Osteoblast (primary cell): Measurements from ENCODE around the gene SLC39A12. TPM values are rescaled to one million over a fixed set of nuclear protein-coding genes. Genes with fewer than 3 reads are reported as not detected.

Experiments
- DNase-seq: peaks from one replicate; pipeline ENCODE4 v3.0.0; 2011; ENCODE audit warnings: low spot score, mixed read lengths; ENCODE audit not compliant: insufficient read length; ENCODE audit errors: missing footprints
- H2AFZ ChIP-seq: 2 replicates; pipeline ENCODE4 v1.6.0; 2011; ENCODE audit warnings: mild to moderate bottlenecking, low read length
- H3K27ac ChIP-seq: 2 replicates; pipeline ENCODE4 v1.5.1; 2011; ENCODE audit warnings: mild to moderate bottlenecking, low read depth, low read length, moderate library complexity
- H3K27me3 ChIP-seq: 2 replicates; pipeline ENCODE4 v1.6.0; 2012; ENCODE audit warnings: mild to moderate bottlenecking, control low read depth, inconsistent platforms, low read length, moderate library complexity; ENCODE audit not compliant: insufficient read depth
- H3K36me3 ChIP-seq: 2 replicates; pipeline ENCODE4 v1.5.1; 2011; ENCODE audit warnings: mild to moderate bottlenecking, low read length, control low read depth, moderate library complexity; ENCODE audit not compliant: insufficient read depth
- H3K4me1 ChIP-seq: 2 replicates; pipeline ENCODE4 v1.5.1; 2011; ENCODE audit warnings: mild to moderate bottlenecking, low read length, control low read depth, moderate library complexity; ENCODE audit not compliant: insufficient read depth
- H3K4me2 ChIP-seq: 2 replicates; pipeline ENCODE4 v1.6.0; 2011; ENCODE audit warnings: mild to moderate bottlenecking, low read length; ENCODE audit not compliant: insufficient read depth
- H3K4me3 ChIP-seq: fragments of 200-600 bp; sonication (generic); 3 replicates; pipeline ENCODE4 v1.5.1; 2012; ENCODE audit warnings: mild to moderate bottlenecking, low read length, inconsistent platforms; ENCODE audit not compliant: insufficient read depth
- H3K79me2 ChIP-seq: 2 replicates; pipeline ENCODE4 v1.6.0; 2012; ENCODE audit warnings: mild to moderate bottlenecking, low read length, control low read depth, inconsistent platforms; ENCODE audit not compliant: insufficient read depth
- H3K9me3 ChIP-seq: 2 replicates; pipeline ENCODE4 v1.5.1; 2011; ENCODE audit warnings: low read depth, low read length, control low read depth
- H4K20me1 ChIP-seq: 2 replicates; pipeline ENCODE4 v1.6.0; 2012; ENCODE audit warnings: mild to moderate bottlenecking, low read length, control low read depth; ENCODE audit not compliant: insufficient read depth
- total RNA-seq: library from RNA; depleted of rRNA; stranded (reverse); fragments of >200 nt; gene quantifications from 2 replicates; pipeline ENCODE4 v1.2.3, GENCODE V29; 2012
- TF ChIP-seq, protein P1 (sequence below): IDR thresholded peaks from 2 replicates; pipeline ENCODE4 v1.5.1; 2011; ENCODE audit warnings: mild to moderate bottlenecking, low read depth, low read length, moderate library complexity; ENCODE audit errors: extremely low read depth

Gene SLC39A12
- total RNA-seq, 1 donor, result not detected

GRCh38 chr10:17914169-17915045 is 37.3 kb upstream of the SLC39A12 start:
- TF ChIP-seq, protein P1, sequence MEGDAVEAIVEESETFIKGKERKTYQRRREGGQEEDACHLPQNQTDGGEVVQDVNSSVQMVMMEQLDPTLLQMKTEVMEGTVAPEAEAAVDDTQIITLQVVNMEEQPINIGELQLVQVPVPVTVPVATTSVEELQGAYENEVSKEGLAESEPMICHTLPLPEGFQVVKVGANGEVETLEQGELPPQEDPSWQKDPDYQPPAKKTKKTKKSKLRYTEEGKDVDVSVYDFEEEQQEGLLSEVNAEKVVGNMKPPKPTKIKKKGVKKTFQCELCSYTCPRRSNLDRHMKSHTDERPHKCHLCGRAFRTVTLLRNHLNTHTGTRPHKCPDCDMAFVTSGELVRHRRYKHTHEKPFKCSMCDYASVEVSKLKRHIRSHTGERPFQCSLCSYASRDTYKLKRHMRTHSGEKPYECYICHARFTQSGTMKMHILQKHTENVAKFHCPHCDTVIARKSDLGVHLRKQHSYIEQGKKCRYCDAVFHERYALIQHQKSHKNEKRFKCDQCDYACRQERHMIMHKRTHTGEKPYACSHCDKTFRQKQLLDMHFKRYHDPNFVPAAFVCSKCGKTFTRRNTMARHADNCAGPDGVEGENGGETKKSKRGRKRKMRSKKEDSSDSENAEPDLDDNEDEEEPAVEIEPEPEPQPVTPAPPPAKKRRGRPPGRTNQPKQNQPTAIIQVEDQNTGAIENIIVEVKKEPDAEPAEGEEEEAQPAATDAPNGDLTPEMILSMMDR, result no peak
- Histone ChIP-seq H3K4me2 (no peak overlapping the region), H3K36me3 (no peaks in the 10 kb centered on the region), H4K20me1 (no peaks in the 10 kb centered on the region), H3K9me3 (no peaks in the 10 kb centered on the region), H3K4me3 (no peak overlapping the region), H3K27ac (no peak overlapping the region), H2AFZ (no peak overlapping the region), H3K4me1 (no peaks in the 10 kb centered on the region), H3K79me2 (no peaks in the 10 kb centered on the region), H3K27me3 (no peaks in the 10 kb centered on the region)
- no peak for DNase-seq

DNA sequence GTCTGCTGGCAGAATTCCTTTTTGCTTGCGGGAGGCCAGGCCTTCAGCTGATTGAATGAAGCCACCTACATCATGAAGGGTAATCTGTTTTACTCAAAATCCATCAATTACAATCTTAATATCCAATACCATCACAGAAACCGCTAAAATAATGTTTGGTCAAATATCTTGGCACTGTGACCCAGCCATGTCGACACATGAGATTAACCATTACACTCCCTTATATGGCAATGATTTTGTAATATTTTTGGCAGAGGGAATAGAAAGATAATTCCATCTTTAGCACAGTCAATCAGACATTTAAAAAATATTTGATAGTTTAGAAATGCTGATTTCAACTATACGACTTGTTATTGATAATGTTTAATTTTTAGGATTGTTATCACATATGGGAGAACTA is 36.5 kb upstream of the SLC39A12 start:
- no peak overlapping the region for H2AFZ ChIP-seq
- H3K27me3 ChIP-seq, result no peaks in the 10 kb centered on the region

DNA sequence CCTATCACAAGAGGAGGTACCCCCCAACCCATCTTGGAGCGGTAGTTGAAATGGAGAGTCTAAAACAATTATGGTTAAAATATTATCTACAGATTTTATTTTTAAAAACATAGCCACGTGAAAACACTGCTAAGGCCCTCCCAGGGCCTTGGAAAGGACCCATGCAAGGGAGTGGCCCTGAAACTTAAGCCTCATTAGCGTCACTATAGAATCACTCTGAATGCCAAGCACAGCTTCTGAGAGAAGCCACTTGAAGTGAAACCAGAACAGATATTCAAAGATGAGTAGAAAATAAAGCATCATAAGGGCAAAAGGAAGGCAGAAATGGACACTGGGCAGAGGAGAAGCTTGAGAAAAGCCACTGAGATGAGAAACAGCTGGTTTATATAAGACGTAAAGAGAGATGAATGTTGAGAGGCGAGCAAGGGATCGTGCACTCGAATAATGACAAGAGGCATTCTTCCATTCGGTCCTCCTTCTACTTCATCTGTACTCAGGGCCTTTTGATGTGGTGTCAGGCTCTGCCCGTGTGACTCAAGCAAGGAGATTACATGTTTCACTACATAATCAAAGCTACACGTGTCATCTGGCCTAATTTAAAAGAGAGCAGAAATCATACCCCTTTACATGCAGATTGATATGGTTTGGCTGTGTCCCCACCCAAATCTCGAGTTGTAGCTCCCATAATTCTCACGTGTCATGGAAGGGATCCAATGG is 33.4 kb upstream of the SLC39A12 start:
- Histone ChIP-seq H3K4me3 (no peak overlapping the region), H3K27me3 (no peaks in the 10 kb centered on the region), H3K27ac (no peak overlapping the region), H3K4me2 (no peak overlapping the region), H3K79me2 (no peaks in the 10 kb centered on the region), H2AFZ (peak overlapping the region; percentile 44), H4K20me1 (no peaks in the 10 kb centered on the region), H3K36me3 (no peaks in the 10 kb centered on the region), H3K9me3 (no peaks in the 10 kb centered on the region), H3K4me1 (peaks cover 6% of the 10 kb centered on the region)
- DNase-seq, result no peak
- TF ChIP-seq, protein P1, result no peak

More for the DNA sequence above, 36.5 kb upstream of the SLC39A12 start:
- Histone ChIP-seq H4K20me1 (no peaks in the 10 kb centered on the region), H3K4me2 (no peak overlapping the region), H3K27ac (no peak overlapping the region), H3K79me2 (no peaks in the 10 kb centered on the region), H3K36me3 (no peaks in the 10 kb centered on the region), H3K4me1 (no peaks in the 10 kb centered on the region), H3K4me3 (no peak overlapping the region), H3K9me3 (no peaks in the 10 kb centered on the region)
- DNase-seq, result no peak
- TF ChIP-seq, protein P1, result no peak

- TF ChIP-seq, protein P1, result no peak
- no peaks in the 10 kb centered on the region for H3K36me3 ChIP-seq
- H4K20me1 ChIP-seq, result no peaks in the 10 kb centered on the region
- no peak overlapping the region for H2AFZ ChIP-seq
- no peak overlapping the region for H3K4me2 ChIP-seq
- no peaks in the 10 kb centered on the region for H3K9me3 ChIP-seq
- no peak for DNase-seq
- H3K27ac ChIP-seq, result no peak overlapping the region
- H3K79me2 ChIP-seq, result no peaks in the 10 kb centered on the region
- H3K4me3 ChIP-seq, result no peak overlapping the region
- H3K27me3 ChIP-seq, result no peaks in the 10 kb centered on the region
- peaks cover 18% of the 10 kb centered on the region for H3K4me1 ChIP-seq
Observed at GRCh38 chr10:17921378-17921777, 30.3 kb upstream of the SLC39A12 start.
